Neuronal stem cell (in vitro differentiated cells): ENCODE results near the gene USF3.

ENCODE experiments used
- DNase-seq: peaks from one replicate; pipeline ENCODE4 v3.0.0-alpha.2; 2013; ENCODE audit warnings: low spot score
- H2AFZ ChIP-seq: one replicate; pipeline ENCODE4 v1.6.1; 2013; ENCODE audit warnings: mild to moderate bottlenecking, low read length, inconsistent platforms
- H2AK5ac ChIP-seq: 2 replicates; pipeline ENCODE4 v1.6.1; 2013; ENCODE audit warnings: low read depth, mild to moderate bottlenecking, inconsistent platforms, low read length, moderate library complexity, mixed read lengths
- H2BK120ac ChIP-seq: 2 replicates; pipeline ENCODE4 v1.6.1; 2013; ENCODE audit warnings: low read depth, mild to moderate bottlenecking, inconsistent platforms, low read length, moderate library complexity, mixed read lengths
- H2BK12ac ChIP-seq: one replicate; pipeline ENCODE4 v1.6.1; 2013; ENCODE audit warnings: low read length, inconsistent platforms
- H2BK15ac ChIP-seq: 2 replicates; pipeline ENCODE4 v1.6.1; 2013; ENCODE audit warnings: mild to moderate bottlenecking, low read length, inconsistent platforms, mixed read lengths
- H2BK5ac ChIP-seq: one replicate; pipeline ENCODE4 v1.6.1; 2013; ENCODE audit warnings: inconsistent platforms, mild to moderate bottlenecking, low read length, moderate library complexity
- H3K14ac ChIP-seq: one replicate; pipeline ENCODE4 v1.6.1; 2013; ENCODE audit warnings: low read length, inconsistent platforms
- H3K18ac ChIP-seq: 2 replicates; pipeline ENCODE4 v1.6.1; 2013; ENCODE audit warnings: low read length, inconsistent platforms
- H3K23ac ChIP-seq: 2 replicates; pipeline ENCODE4 v1.6.1; 2013; ENCODE audit warnings: low read depth, mild to moderate bottlenecking, mixed read lengths, low read length, inconsistent platforms; ENCODE audit not compliant: poor library complexity
- H3K27ac ChIP-seq: replicated peaks from 3 replicates; pipeline ENCODE4 v1.5.1; 2013; ENCODE audit warnings: low read length, inconsistent platforms
- H3K27me3 ChIP-seq, 3 experiments: 2 replicates each; pipeline ENCODE4 v1.6.1; 2013; ENCODE audit warnings: low read length in 3 of 3, mild to moderate bottlenecking in 2 of 3, inconsistent platforms in 1 of 3, low read depth in 1 of 3, mixed read lengths in 1 of 3, moderate library complexity in 1 of 3; ENCODE audit not compliant: control insufficient read depth in 3 of 3, insufficient read depth in 3 of 3
- H3K36me3 ChIP-seq, 2 donors: replicated peaks in 1 of 2; 2 replicates each; pipeline ENCODE4 v1.6.1; 2013; ENCODE audit warnings: low read length in 2 of 2; ENCODE audit not compliant: control insufficient read depth in 2 of 2, insufficient read depth in 2 of 2
- H3K4ac ChIP-seq: 2 replicates; pipeline ENCODE4 v1.6.1; 2013; ENCODE audit warnings: inconsistent platforms, mild to moderate bottlenecking, low read length, moderate library complexity
- H3K4me1 ChIP-seq, 2 donors: 1 replicate in 1 of 2; 2 replicates in 1 of 2; pipeline ENCODE4 v1.6.1; 2013; ENCODE audit warnings: low read length in 2 of 2, low read depth in 1 of 2; ENCODE audit not compliant: control insufficient read depth in 2 of 2, insufficient read depth in 1 of 2
- H3K4me2 ChIP-seq: one replicate; pipeline ENCODE4 v1.6.1; 2013; ENCODE audit warnings: mild to moderate bottlenecking, low read length, inconsistent platforms; ENCODE audit not compliant: insufficient read depth, poor library complexity, severe bottlenecking
- H3K4me3 ChIP-seq, 2 donors: 2 replicates each; pipeline ENCODE4 v1.5.1; 2013; ENCODE audit warnings: low read length in 2 of 2, mild to moderate bottlenecking in 2 of 2, inconsistent platforms in 1 of 2, moderate library complexity in 1 of 2
- H3K79me1 ChIP-seq: one replicate; pipeline ENCODE4 v1.6.1; 2013; ENCODE audit warnings: low read depth, mild to moderate bottlenecking, inconsistent platforms, low read length, moderate library complexity
- H3K9ac ChIP-seq: one replicate; pipeline ENCODE4 v1.6.1; 2013; ENCODE audit warnings: mild to moderate bottlenecking, low read depth, low read length, inconsistent platforms; ENCODE audit not compliant: poor library complexity
- H3K9me3 ChIP-seq, 2 donors: replicated peaks in 1 of 2; 2 replicates each; pipeline versions ENCODE3 to v1.6.1; 2013; ENCODE audit warnings: low read length in 2 of 2, mild to moderate bottlenecking in 2 of 2, inconsistent platforms in 1 of 2, low read depth in 1 of 2, mixed read lengths in 1 of 2, moderate library complexity in 1 of 2; ENCODE audit not compliant: control insufficient read depth in 2 of 2, insufficient read depth in 1 of 2
- H4K8ac ChIP-seq: one replicate; pipeline ENCODE4 v1.6.1; 2013; ENCODE audit warnings: low read depth, mild to moderate bottlenecking, inconsistent platforms, low read length, moderate library complexity
- H4K91ac ChIP-seq: one replicate; pipeline ENCODE4 v1.6.1; 2013; ENCODE audit warnings: low read length, low read depth, mild to moderate bottlenecking, inconsistent platforms; ENCODE audit not compliant: poor library complexity
- WGBS, 2 donors: extraction: QIAGEN DNeasy Blood & Tissue Kit; methylation state at CpG; one replicate each; pipeline ENCODE4 v1.1.7; 2013; ENCODE audit warnings: missing lambda C conversion rate in 2 of 2, mixed read lengths in 1 of 2; ENCODE audit not compliant: insufficient read length in 2 of 2, insufficient replicate concordance in 1 of 2; ENCODE audit errors: extremely low coverage in 2 of 2; 5-methylcytosine and 5-hydroxymethylcytosine counted together

USF3 gene

GRCh38 chr3:113630956-113631542 is 65.4 kb downstream of the USF3 start:
- no peak for DNase-seq
- Histone ChIP-seq H2AFZ (no peak overlapping the region), H3K9ac (no peak overlapping the region), H3K27ac (no peak overlapping the region), H4K91ac (no peak overlapping the region), H3K4me3 (no peak overlapping the region), H3K14ac (no peak overlapping the region), H3K18ac (no peak overlapping the region), H3K9me3 (no peaks in the 10 kb centered on the region), H2BK120ac (no peak overlapping the region), H3K23ac (no peak overlapping the region), H2AK5ac (no peak overlapping the region), H3K79me1 (no peaks in the 10 kb centered on the region), H3K27me3 (no peaks in the 10 kb centered on the region), H3K36me3 (no peaks in the 10 kb centered on the region), H3K4me2 (no peak overlapping the region), H3K4me1 (no peaks in the 10 kb centered on the region), H2BK5ac (no peak overlapping the region), H4K8ac (no peak overlapping the region), H2BK15ac (no peak overlapping the region), H2BK12ac (no peak overlapping the region), H3K4ac (no peak overlapping the region)
- no CpG with 5 or more reads among the region's 3 CpGs for WGBS, 2 donors

- H3K14ac ChIP-seq = no peak overlapping the region
- no peak overlapping the region for H3K18ac ChIP-seq
- H3K4me3 ChIP-seq = no peak overlapping the region
- H2AFZ ChIP-seq = peak overlapping the region; percentile 12
- no peak overlapping the region for H2BK15ac ChIP-seq
- H3K27me3 ChIP-seq = no peaks in the 10 kb centered on the region
- H3K9me3 ChIP-seq = no peaks in the 10 kb centered on the region
- no peak overlapping the region for H3K23ac ChIP-seq
- no peaks in the 10 kb centered on the region for H3K36me3 ChIP-seq
- H3K4ac ChIP-seq = no peak overlapping the region
- no peak overlapping the region for H2AK5ac ChIP-seq
- H3K4me1 ChIP-seq = no peaks in the 10 kb centered on the region
- no peak overlapping the region for H3K27ac ChIP-seq
- no peak overlapping the region for H4K91ac ChIP-seq
- no peak for DNase-seq
- no peaks in the 10 kb centered on the region for H3K79me1 ChIP-seq
- no peak overlapping the region for H2BK120ac ChIP-seq
- no peak overlapping the region for H3K4me2 ChIP-seq
- no peak overlapping the region for H3K9ac ChIP-seq
- H4K8ac ChIP-seq = no peak overlapping the region
- WGBS, 2 donors = no CpG with 5 or more reads among the region's 16 CpGs
- no peak overlapping the region for H2BK5ac ChIP-seq
- no peak overlapping the region for H2BK12ac ChIP-seq
These were observed 66.6 kb downstream of the USF3 start for GRCh38 chr3:113629584-113630421.

GRCh38 chr3:113628788-113629187 is 67.7 kb downstream of the USF3 start:
- Histone ChIP-seq H2BK120ac (no peak overlapping the region), H3K9me3 (no peaks in the 10 kb centered on the region), H2AK5ac (no peak overlapping the region), H3K36me3 (no peaks in the 10 kb centered on the region), H2BK15ac (no peak overlapping the region), H3K14ac (no peak overlapping the region), H2AFZ (no peak overlapping the region), H3K4me3 (no peak overlapping the region), H3K27me3 (peaks cover 0 to 2% (median 0%) of the 10 kb centered on the region in 3 experiments), H2BK12ac (no peak overlapping the region), H3K4me1 (no peaks in the 10 kb centered on the region), H2BK5ac (no peak overlapping the region), H3K27ac (no peak overlapping the region), H3K23ac (no peak overlapping the region), H3K18ac (no peak overlapping the region), H3K4ac (no peak overlapping the region), H4K8ac (no peak overlapping the region), H4K91ac (no peak overlapping the region), H3K4me2 (no peak overlapping the region), H3K9ac (no peak overlapping the region), H3K79me1 (no peaks in the 10 kb centered on the region)
- no peak for DNase-seq
- no CpG with 5 or more reads among the region's 6 CpGs for WGBS, 2 donors

GRCh38 chr3:113628316-113628715 is 68.1 kb downstream of the USF3 start:
- no peak overlapping the region for H2BK120ac ChIP-seq
- H2BK5ac ChIP-seq = no peak overlapping the region
- DNase-seq = no peak
- no peak overlapping the region for H2AK5ac ChIP-seq
- no peaks in the 10 kb centered on the region for H3K36me3 ChIP-seq
- H3K4me3 ChIP-seq = no peak overlapping the region
- H4K8ac ChIP-seq = no peak overlapping the region
- H3K27ac ChIP-seq = no peak overlapping the region
- no peaks in the 10 kb centered on the region for H3K4me1 ChIP-seq
- no peaks in the 10 kb centered on the region for H3K9me3 ChIP-seq
- H3K4ac ChIP-seq = no peak overlapping the region
- H2AFZ ChIP-seq = peak overlapping the region; percentile 7
- H3K9ac ChIP-seq = no peak overlapping the region
- no peaks in the 10 kb centered on the region for H3K79me1 ChIP-seq
- no peak overlapping the region for H3K4me2 ChIP-seq
- no peak overlapping the region for H4K91ac ChIP-seq
- H3K14ac ChIP-seq = no peak overlapping the region
- H3K18ac ChIP-seq = no peak overlapping the region
- H2BK15ac ChIP-seq = no peak overlapping the region
- no peak overlapping the region for H3K23ac ChIP-seq
- H3K27me3 ChIP-seq = peaks cover 0 to 6% (median 0%) of the 10 kb centered on the region in 3 experiments
- H2BK12ac ChIP-seq = no peak overlapping the region
- no CpG with 5 or more reads among the region's 2 CpGs for WGBS, 2 donors
